Smooth muscle cell (in vitro differentiated cells): ENCODE data around the gene AKT2. TPM values are rescaled to one million over a fixed set of nuclear protein-coding genes. Genes with fewer than 3 reads are reported as not detected.

Source experiments
- DNase-seq: peaks from one replicate; lab custom pipeline; 2025; ENCODE audit not compliant: unreplicated experiment; lab: John Stamatoyannopoulos, UW
- H2AFZ ChIP-seq: fragments of 200-600 bp; sonication (generic); 2 replicates; pipeline ENCODE4 v1.6.0; 2016; ENCODE audit warnings: antibody characterized with exemption, low read depth, mild to moderate bottlenecking
- H3F3A ChIP-seq: fragments of 200-600 bp; sonication (generic); 2 replicates; pipeline ENCODE4 v1.6.0; 2017; ENCODE audit warnings: antibody characterized with exemption, low read depth
- H3K27ac ChIP-seq: fragments of 200-600 bp; sonication (generic); 2 replicates; pipeline ENCODE4 v1.5.1; 2016; ENCODE audit warnings: low read depth, mild to moderate bottlenecking
- H3K27me3 ChIP-seq: fragments of 200-600 bp; sonication (generic); 2 replicates; pipeline ENCODE4 v1.6.1; 2016; ENCODE audit warnings: low read depth, mild to moderate bottlenecking
- H3K36me3 ChIP-seq: fragments of 200-600 bp; sonication (generic); 2 replicates; pipeline ENCODE4 v1.5.1; 2016; ENCODE audit warnings: low read depth
- H3K4me1 ChIP-seq: fragments of 200-600 bp; sonication (generic); 2 replicates; pipeline ENCODE4 v1.5.1; 2016; ENCODE audit warnings: low read depth
- H3K4me2 ChIP-seq: fragments of 200-600 bp; sonication (generic); 2 replicates; pipeline ENCODE4 v1.6.0; 2016; ENCODE audit warnings: mild to moderate bottlenecking
- H3K4me3 ChIP-seq: fragments of 200-600 bp; sonication (generic); 2 replicates; pipeline ENCODE4 v1.5.1; 2016; ENCODE audit warnings: mild to moderate bottlenecking
- H3K79me2 ChIP-seq: fragments of 200-600 bp; sonication (generic); 2 replicates; pipeline ENCODE4 v1.6.0; 2016; ENCODE audit warnings: low read depth, mild to moderate bottlenecking
- H3K9ac ChIP-seq: fragments of 200-600 bp; sonication (generic); 2 replicates; pipeline ENCODE4 v1.6.0; 2016; ENCODE audit warnings: low read depth
- H3K9me3 ChIP-seq: fragments of 200-600 bp; sonication (generic); replicated peaks from 2 replicates; pipeline ENCODE4 v1.5.1; 2016; ENCODE audit warnings: low read depth
- H4K20me1 ChIP-seq: fragments of 200-600 bp; sonication (generic); 2 replicates; pipeline ENCODE4 v1.6.0; 2016; ENCODE audit warnings: low read depth
- CTCF ChIP-seq: fragments of 200-600 bp; sonication (generic); IDR thresholded peaks from 2 replicates; pipeline ENCODE4 v1.5.1; 2017; ENCODE audit warnings: borderline replicate concordance, mild to moderate bottlenecking, antibody characterized with exemption; ENCODE audit not compliant: insufficient read depth, poor library complexity, severe bottlenecking
- WGBS: methylation state at CpG from one replicate; pipeline ENCODE4 v1.1.7; 2016; ENCODE audit warnings: low lambda C conversion rate; 5-methylcytosine and 5-hydroxymethylcytosine counted together
- polyA plus RNA-seq: library from polyadenylated mRNA; unstranded; fragments of >200 nt; fragmentation: Nextera tagmentation; extraction: Ambion mirVana; gene quantifications from 2 replicates; pipeline ENCODE4 v1.2.1, GENCODE V29; 2016
- total RNA-seq: library from RNA; depleted of rRNA; stranded (reverse); fragments of >200 nt; gene quantifications from 2 replicates; pipeline ENCODE4 v1.2.3, GENCODE V29; 2014

AKT2 gene
- total and polyA plus RNA-seq, 2 experiments from 2014 or later = 26.6 to 62.6 TPM

GRCh38 chr19:40262422-40262821 is 22.7 kb downstream of the AKT2 start:
- Histone ChIP-seq H3K4me2 (no peak overlapping the region), H3K4me3 (no peak overlapping the region), H3K27ac (no peak overlapping the region), H3K36me3 (no peaks in the 10 kb centered on the region), H3K79me2 (peaks cover 42% of the 10 kb centered on the region), H4K20me1 (peaks cover 93% of the 10 kb centered on the region), H3K4me1 (no peaks in the 10 kb centered on the region), H2AFZ (no peak overlapping the region), H3K27me3 (no peaks in the 10 kb centered on the region), H3F3A (no peaks in the 10 kb centered on the region), H3K9ac (no peak overlapping the region), H3K9me3 (no peaks in the 10 kb centered on the region)
- no peak for DNase-seq
- 97% methylated on average over 3 of the region's 3 CpGs for WGBS
- no peak for TF ChIP-seq CTCF

GRCh38 chr19:40261631-40262030 is 23.5 kb downstream of the AKT2 start:
- Histone ChIP-seq H3F3A (no peaks in the 10 kb centered on the region), H2AFZ (no peak overlapping the region), H3K79me2 (peaks cover 35% of the 10 kb centered on the region), H3K36me3 (no peaks in the 10 kb centered on the region), H3K27ac (no peak overlapping the region), H3K4me3 (no peak overlapping the region), H3K9me3 (no peaks in the 10 kb centered on the region), H3K4me1 (no peaks in the 10 kb centered on the region), H3K9ac (no peak overlapping the region), H3K27me3 (no peaks in the 10 kb centered on the region), H3K4me2 (no peak overlapping the region), H4K20me1 (peaks cover 93% of the 10 kb centered on the region)
- DNase-seq = no peak
- 98% methylated on average over 8 of the region's 8 CpGs for WGBS
- no peak for TF ChIP-seq CTCF

- 90% methylated on average over 6 of the region's 9 CpGs for WGBS
- Histone ChIP-seq H2AFZ (no peak overlapping the region), H3K9me3 (no peaks in the 10 kb centered on the region), H3K27ac (no peak overlapping the region), H3F3A (no peaks in the 10 kb centered on the region), H3K4me1 (no peaks in the 10 kb centered on the region), H4K20me1 (peaks cover 71% of the 10 kb centered on the region), H3K4me3 (no peak overlapping the region), H3K79me2 (peaks cover 36% of the 10 kb centered on the region), H3K9ac (no peak overlapping the region), H3K27me3 (no peaks in the 10 kb centered on the region), H3K36me3 (no peaks in the 10 kb centered on the region), H3K4me2 (no peak overlapping the region)
- TF ChIP-seq CTCF = no peak
- DNase-seq = no peak
These were observed 28.0 kb downstream of the AKT2 start for GRCh38 chr19:40257096-40257517.

- Histone ChIP-seq H3K9me3 (no peaks in the 10 kb centered on the region), H3K79me2 (peaks cover 35% of the 10 kb centered on the region), H3K4me1 (no peaks in the 10 kb centered on the region), H3K36me3 (no peaks in the 10 kb centered on the region), H2AFZ (no peak overlapping the region), H3K4me3 (no peak overlapping the region), H3K9ac (no peak overlapping the region), H3F3A (no peaks in the 10 kb centered on the region), H3K4me2 (no peak overlapping the region), H3K27me3 (no peaks in the 10 kb centered on the region), H3K27ac (no peak overlapping the region), H4K20me1 (peaks cover 71% of the 10 kb centered on the region)
- no peak for TF ChIP-seq CTCF
- WGBS = 96% methylated on average over 8 of the region's 8 CpGs
- DNase-seq = no peak
These were observed 28.6 kb downstream of the AKT2 start for GRCh38 chr19:40256512-40256911.
